Epithelial cell of prostate (primary cell): ENCODE measurements around the gene SSTR5.
"Not testable (repeated sequence)": the region's sequence is repeated elsewhere in the genome, so short reads cannot be mapped to it uniquely, and the experiment has no call there.

Experiments used
- DNase-seq: peaks from one replicate; pipeline ENCODE4 v3.0.0-alpha.2; 2011; ENCODE audit warnings: low read depth, low spot score
- H3K27ac ChIP-seq: fragments of 450-650 bp; 2 replicates; pipeline ENCODE4 v1.5.1; 2017; ENCODE audit warnings: mild to moderate bottlenecking

Gene SSTR5

DNA sequence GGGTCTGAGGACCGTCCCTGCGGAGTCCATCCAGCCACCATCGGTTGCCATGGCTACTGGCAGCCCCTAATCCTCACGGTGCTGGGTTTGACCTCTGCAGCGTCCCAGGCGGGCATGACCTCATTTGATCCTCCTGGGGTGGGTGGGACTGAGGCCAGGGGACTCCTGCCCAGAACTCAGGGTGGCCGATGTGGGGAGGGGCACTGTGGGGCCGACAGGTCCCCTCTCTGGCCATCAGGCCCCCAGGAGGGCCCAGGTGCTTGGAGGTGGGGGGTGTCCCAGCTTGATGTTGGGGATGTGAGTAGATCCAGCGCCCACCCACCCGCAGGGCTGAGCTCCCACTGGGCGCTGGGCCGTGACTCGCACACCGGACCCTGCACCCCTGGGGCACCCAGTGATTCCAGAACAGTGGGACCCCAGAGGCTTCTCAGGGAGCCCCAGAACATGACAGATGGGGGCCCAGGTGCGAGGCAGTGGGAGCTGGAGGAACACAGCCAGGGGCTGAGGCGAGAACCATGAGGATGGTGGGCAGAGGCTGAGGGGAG lies 1.6 kb upstream of the SSTR5 start:
- H3K27ac ChIP-seq = no peak overlapping the region
- DNase-seq = no peak

DNA sequence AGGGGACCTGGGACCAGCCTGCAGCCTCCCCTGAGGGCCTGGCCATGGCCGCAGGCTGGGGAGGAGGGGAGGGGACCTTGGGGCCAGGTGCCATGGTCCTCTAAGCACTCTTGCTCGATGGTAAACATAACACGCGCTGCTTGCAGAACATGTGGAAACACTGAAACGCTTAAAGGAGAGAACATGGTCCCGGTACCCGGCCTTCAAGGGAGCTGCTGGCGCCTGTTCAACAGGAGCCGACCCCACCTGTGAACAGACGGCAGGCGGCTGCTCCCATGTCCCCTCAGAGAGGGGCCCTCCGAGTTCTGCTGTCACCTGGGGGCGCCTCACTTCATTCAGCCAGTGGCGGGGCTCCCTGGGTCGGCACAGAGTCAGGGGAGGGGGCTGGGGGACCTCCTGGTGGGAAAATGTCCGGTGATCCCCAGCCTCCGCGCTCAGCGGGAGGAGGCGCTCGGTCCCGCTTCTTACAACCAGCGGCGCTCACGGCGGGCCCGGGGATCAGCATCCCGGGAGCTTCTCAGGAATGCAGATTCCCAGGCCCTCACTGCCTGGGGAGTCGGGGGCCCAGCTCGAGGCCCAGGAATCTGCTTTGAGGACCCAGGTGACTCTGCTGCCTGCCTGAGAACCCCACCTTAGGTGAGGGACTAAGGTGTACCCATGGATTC lies 854 bp upstream of the SSTR5 start:
- no peak overlapping the region for H3K27ac ChIP-seq
- no peak for DNase-seq

DNA sequence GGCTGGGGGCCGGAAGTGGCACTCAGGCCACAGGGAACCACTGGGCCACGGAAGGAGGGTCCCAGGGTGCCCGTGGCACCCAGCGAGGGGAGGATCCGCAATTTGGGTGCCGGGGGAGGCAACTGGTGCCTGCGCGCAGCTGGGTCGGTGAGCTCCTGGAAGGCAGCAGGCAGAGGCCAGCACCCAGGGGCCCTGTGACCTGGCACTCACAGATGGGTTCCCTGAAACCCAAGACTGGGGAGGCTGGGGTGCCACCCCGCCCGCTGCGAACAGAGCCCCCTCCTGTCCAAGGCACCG lies 663 bp downstream of the SSTR5 start:
- no peak for DNase-seq
- H3K27ac ChIP-seq = no peak overlapping the region

DNA sequence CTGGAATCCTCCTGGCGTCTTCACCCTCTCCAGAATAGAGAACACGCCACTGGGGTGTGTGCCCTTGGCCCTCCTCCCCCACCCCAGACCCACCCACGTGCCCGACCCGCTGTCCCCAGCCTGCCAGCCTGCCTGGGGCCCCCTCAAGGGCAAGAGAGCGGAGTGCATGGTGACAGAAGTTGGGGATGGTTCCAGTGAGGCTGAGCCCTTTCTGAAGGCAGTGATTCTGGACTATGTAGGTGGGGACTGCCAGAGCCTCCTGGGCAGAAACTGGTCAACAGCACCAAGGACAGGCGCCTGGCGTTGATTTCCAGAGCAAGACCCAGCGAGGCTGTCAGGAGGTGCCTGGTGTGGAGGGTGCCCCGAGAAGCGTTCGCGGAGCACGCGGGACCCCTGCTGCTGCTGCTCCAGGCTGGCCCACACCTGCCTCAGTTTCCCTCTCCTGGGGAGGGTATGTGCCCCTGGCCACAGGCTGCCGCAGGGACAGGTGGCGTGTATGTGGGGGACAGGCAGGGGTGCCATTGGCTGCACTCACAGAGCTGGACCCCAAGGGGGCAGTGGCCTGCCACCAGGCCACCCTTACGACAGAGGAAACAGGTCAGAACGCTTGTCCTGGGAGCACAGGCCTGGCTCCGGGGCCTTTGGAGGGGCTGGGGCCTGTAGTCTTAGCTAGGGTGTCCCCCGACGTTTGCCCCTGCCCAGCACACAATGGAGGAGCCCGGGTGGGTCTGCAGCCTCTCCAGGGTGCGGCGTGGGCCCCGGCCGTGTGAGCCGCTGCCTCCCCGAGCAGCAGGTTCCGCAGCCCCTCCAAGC lies 1.2 kb downstream of the SSTR5 start:
- H3K27ac ChIP-seq = no peak overlapping the region
- DNase-seq = no peak

DNA sequence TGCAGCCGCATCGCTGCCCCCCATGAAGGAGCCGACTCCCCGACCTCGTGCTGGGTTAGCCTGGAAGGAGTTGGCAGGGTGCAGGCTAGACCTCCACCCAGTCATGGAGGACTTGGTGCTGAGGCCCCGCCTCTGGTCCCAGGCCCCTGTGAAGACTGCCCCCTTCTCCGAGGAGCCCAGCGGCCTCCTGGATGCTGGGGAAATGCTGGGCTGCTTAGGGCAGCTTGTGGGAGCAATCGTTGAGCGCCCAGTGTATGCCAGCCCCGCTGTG lies 1.8 kb downstream of the SSTR5 start:
- no peak for DNase-seq
- no peak overlapping the region for H3K27ac ChIP-seq

DNA sequence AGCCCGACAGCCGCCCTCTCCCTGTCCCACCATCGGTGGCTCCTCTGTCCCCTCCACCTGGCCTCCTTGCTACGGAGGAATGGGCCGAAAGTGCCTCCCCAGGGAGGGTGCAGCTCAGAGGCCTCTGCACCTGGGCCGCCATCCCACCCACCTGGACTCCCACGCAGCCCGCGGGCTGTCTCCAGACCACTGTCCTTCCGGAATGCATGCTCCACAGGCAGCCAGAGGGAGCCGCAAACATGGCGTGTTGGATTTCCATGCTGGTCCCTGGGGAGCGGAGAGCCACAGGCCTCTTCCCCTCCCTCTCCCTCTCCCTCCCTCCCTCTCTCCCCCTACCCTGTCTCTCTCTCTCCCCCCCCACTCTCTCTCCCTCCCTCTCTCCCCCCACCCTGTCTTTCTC lies 3.0 kb downstream of the SSTR5 start:
- no peak for DNase-seq
- H3K27ac ChIP-seq = no peak overlapping the region

DNA sequence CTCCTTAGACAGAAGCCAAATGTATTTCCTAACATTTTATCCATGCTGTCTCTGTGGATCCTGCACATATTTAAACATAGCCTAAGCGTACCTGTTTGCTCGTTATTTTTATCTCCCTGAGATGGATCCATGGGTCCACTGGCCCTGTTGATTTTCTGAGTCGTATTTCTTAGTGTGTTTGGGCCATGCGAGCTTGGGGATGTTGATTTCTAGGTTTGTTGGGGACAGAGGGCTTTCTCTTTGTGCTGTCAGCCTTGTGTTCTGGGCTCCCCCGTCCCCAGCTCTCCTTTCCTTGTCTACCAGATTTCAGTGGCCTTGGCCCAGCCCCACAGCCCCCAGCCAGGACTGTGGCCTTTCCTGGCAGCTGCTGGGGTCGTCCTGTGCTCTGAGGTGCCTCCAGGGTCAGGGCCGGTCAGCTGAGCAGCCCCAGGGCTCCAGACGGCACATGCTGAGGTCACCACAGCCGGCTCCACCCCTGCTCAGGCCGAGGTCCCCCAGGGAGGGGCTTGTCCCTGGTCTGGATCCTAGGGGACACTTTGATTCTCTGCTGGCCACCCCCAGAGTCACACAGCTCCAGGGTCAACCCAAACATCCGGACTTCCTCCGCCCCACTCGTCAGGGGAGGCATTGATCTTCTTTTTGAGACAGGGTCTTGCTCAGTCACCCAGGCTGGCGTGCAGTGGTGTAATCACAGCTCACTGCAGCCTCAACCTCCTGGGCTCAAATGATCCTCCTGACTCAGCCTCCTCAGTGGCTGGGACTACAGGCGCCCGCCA lies 4.4 kb downstream of the SSTR5 start:
- H3K27ac ChIP-seq = no peak overlapping the region
- no peak for DNase-seq

DNA sequence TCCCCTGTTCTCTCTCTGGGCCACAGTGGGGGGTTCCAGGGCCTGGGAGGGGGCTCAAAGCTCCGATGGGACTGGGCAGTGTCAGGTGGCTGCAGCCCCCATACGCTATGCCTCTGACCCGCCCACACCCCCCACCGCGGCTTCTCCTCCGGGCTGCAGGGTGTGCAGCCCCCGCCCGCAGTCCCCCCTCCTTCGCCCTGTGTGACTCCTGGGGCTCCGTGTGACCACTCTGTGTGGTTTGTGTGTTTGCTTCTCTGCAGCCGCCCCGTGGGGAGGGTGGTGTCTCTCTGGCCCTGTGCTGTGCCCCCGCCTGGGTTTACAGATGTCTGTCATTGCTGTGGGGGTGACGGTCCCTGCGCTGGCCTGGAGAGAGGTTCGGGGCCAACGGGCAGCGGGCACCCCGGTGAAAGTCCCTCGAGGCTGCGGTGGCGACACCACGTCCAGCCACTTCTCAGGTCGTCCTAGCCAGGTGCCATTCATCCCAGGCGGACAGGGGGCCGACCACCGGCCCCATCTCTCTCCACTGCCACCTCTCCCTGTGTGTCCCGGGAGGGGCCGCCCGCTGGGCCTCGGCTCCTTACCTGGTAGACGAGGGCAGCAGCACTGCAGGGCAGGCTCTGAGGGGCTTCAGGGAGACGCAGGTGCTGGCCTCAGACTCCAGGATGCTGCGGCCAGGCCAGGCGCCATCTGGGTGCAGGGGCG lies 5.5 kb downstream of the SSTR5 start:
- DNase-seq = no peak
- H3K27ac ChIP-seq = no peak overlapping the region

DNA sequence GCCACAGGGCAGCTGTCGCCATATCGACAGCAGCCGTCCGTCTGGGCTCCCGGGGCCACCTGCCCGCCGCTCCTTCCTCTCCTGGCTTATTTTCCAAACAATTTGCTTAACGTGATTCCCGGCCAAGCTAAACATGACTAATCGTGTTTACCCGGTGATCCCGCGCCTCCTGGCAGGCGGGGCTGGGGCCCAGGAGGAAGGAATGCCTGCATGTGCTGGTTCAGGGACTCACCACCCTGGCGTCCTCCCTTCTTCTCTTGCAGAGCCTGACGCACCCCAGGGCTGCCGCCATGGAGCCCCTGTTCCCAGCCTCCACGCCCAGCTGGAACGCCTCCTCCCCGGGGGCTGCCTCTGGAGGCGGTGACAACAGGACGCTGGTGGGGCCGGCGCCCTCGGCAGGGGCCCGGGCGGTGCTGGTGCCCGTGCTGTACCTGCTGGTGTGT lies 6.1 kb downstream of the SSTR5 start:
- no peak overlapping the region for H3K27ac ChIP-seq
- DNase-seq = peak; percentile 54

DNA sequence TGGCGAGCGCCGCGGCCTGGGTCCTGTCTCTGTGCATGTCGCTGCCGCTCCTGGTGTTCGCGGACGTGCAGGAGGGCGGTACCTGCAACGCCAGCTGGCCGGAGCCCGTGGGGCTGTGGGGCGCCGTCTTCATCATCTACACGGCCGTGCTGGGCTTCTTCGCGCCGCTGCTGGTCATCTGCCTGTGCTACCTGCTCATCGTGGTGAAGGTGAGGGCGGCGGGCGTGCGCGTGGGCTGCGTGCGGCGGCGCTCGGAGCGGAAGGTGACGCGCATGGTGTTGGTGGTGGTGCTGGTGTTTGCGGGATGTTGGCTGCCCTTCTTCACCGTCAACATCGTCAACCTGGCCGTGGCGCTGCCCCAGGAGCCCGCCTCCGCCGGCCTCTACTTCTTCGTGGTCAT lies 6.8 kb downstream of the SSTR5 start:
- DNase-seq = no peak
- no peak overlapping the region for H3K27ac ChIP-seq

DNA sequence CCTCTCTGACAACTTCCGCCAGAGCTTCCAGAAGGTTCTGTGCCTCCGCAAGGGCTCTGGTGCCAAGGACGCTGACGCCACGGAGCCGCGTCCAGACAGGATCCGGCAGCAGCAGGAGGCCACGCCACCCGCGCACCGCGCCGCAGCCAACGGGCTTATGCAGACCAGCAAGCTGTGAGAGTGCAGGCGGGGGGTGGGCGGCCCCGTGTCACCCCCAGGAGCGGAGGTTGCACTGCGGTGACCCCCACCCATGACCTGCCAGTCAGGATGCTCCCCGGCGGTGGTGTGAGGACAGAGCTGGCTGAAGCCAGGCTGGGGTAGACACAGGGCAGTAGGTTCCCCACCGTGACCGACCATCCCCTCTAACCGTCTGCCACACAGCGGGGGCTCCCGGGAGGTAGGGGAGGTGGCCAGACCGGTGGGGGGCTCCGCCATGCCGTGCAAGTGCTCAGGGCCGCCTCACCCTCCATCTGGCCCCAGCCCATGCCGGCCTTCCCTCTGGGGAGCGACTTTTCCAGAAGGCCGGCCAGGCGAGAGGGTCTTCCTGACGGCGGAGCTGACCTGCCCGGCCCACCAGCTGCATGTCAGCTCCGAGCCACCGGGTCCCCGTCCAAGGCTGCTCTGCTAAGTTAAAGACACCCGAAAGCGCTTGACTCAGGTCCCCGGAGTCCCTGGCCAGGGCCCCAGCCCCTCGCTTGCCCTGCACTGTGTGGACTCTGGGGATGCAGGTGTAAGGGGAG lies 7.4 kb downstream of the SSTR5 start:
- H3K27ac ChIP-seq = no peak overlapping the region
- no peak for DNase-seq

DNA sequence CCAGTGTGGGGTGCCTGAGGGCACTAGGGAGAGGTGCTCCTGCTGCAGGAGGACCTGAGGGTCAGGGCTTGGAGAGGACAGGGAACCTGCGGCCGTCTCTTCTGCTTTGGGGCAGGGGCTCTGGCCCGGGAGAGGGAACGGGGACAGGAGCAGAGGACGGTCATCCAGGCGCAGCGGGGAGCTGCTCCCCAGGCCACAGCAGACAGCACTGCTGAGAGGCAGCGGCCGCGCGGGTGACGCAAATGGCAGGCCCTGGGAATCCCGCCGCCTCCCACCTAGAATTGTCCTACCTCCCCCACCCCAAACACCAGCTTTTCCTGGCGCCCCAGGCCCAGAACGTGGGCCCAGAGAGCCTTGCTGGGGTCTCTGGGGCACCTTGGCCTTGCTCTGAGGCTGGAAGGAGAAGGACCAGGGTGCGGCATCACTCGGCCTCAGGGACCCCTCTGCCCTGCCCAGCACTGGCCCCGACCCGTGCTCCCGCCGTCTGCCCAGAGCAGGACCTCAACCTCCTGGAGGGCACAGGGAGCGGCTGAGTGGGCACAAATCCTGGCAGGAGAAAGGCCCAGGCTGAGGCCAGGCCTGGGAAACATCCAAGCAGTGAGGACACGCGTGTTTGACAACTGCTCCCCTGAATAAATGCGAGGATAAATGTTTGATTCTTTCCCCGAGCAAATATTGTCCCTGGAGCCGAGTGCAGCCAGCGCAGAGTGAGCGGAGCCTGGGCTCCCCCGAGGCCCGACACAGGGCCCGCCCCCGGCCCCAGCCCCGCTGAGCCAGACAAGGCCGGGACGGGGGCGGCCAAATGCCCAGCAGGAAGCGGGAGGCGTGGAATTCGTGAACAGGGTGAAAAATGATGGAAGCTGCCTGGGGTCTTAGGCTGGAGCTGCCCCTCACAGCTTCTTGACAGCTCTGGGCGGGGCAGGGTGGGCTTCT lies 8.5 kb downstream of the SSTR5 start:
- no peak overlapping the region for H3K27ac ChIP-seq
- DNase-seq = no peak

DNA sequence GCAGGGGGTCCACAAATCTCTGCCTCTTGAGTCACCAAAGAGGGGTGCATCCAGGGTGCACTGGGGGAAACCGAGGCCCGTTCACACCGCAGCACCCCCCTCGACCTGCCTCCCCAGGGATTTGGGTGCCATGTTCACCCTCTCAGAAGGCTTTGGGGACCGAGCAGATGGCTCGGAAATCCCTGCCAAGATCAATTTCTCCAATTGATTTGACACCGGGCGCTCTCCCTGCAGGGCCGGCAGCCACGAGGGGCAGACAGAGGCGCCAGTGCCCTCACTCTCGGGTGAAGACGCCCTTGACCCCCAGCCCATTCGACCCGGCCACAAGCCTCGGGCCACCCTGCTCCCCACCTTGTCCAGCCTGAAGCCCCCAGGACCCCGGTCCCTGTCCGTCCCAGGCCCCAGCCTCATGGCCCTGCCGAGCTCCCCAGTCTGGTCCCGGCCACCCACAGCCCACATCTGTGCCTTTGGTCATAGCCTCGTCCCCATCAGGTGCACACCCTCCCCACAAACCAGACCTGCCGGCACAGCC lies 9.3 kb downstream of the SSTR5 start:
- no peak for DNase-seq
- H3K27ac ChIP-seq = no peak overlapping the region

DNA sequence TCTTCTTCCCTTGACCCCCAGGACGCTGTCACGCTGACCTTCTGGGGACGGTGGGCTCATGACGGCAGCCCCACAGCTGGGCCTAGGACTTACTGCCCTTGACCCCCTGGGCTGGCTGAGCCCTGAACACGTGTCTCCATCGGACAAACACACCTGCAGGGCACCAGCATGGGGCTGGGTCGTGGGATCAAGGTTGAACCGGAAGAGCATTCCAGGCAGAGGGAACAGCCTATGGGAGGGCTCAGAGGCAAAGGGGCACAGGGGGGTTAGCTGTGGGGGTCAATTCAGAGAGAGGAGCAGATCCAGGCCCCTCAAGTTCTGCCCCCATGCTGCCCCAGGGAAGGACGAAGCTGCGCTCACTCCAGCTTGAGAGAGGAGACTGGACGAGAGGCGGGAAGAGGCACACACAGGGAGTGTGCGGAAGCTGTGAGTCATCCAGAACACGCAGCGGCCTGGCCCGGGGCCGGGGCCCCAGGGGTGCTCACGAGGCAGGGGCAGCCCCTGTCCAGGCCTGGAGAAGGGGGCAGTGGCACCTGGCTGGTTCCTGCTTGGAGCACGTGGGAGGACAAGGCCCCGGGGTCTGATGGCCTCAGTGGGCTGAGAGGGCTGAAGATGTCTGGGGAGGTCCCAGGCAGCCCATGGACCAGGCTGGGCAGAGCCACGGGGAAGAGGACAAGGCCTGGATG lies 9.9 kb downstream of the SSTR5 start:
- DNase-seq = no peak
- H3K27ac ChIP-seq = no peak overlapping the region

DNA sequence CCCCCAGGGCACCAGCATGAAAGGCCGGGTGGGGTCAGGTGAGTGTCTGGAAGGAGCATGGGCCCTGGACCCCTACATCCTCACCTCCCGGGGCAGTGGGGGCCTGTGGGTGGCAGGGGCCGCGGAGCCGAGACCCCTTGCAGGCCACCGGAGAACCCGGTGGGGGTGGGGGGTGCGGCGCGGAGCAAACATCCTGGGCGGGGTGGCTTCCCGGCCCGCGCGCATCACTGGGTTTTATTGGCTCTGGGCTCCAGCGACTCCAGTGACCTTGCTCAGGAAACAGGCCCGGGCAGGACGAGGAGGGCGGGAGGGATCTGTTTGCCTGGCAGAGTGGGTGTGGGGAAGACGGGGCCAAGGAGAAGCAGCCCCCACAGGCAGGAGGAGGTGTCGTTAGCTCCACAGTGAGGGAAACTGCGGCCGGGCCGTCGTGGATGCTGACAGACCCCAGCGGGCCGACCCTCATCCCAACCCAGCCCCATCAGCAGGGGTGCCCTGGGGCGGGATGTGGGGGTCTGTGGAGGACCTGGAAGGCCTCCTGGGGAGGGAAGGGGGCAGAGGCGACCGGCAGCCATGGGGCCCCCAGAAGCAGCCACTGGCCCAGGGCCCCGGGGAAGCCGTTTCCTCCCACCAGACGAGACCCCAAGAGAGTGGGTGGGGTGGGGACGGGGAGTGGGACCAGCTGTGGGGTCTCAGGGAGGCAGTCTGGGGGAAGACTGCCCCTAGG lies 10.6 kb downstream of the SSTR5 start:
- no peak for DNase-seq

DNA sequence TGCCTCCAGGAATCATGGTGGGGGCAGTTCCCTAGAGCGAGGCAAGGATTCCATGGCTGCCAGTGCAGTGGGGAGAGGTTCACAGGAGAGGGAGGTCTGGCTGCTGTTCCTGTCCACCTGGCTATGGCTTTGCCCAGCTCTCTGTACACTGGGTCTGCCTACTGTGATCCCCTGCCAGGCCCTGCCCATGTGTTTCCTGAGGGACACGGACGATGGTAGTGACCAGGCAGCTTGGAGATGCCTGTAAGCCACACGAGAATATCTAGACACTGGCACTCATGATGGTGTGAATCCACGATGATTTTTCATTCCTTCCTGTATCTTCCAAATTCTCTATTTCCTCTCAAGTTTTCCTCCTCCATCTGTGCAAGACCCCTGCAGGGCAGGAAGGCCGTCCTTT lies 12.4 kb downstream of the SSTR5 start:
- no peak overlapping the region for H3K27ac ChIP-seq
- no peak for DNase-seq

More for the DNA sequence above, 10.6 kb downstream of the SSTR5 start:
- H3K27ac ChIP-seq = no peak overlapping the region

DNA sequence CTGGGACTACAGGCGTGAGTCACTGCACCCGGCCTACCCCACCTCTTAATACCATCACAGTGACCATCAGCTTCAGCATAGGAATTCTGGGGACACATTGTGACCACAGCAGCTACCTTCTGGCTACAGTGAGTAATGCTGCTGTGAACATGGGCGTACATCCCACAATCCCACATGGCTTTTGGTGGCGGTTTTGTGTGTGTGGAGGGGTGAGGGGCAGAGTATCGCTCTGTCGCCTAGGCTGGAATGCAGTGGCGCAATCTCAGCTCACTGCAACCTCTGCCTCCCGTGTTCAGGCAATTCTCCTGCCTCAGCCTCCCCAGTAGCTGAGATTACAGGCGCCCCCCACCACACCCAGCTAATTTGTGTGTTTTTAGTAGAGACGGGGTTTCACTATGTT lies 13.9 kb downstream of the SSTR5 start:
- H3K27ac ChIP-seq, DNase-seq: not testable (repeated sequence)
